GM18511 (cell line): ENCODE measurements around the gene ADARB2.
A peak's percentile ranks its signal among the peaks of the same experiment; 100 is the strongest.
"Not testable (repeated sequence)": the region's sequence is repeated elsewhere in the genome, so short reads cannot be mapped to it uniquely, and the experiment has no call there.

Experiments
- ATAC-seq: cut with Tn5 transposase; IDR thresholded peaks from one replicate; pipeline ENCODE4 v1.9.1; 2021; ENCODE audit warnings: mild to moderate bottlenecking, moderate library complexity; ENCODE audit not compliant: unreplicated experiment

Gene ADARB2

GRCh38 chr10:1737222-1738061, at the start of gene ADARB2:
TSS of gene ADARB2 (minus strand) at chr10:1737525.
- ATAC-seq: peak; percentile 69

GRCh38 chr10:1785835-1786234, 48.5 kb upstream of the ADARB2 start:
- no peak for ATAC-seq

- no peak for ATAC-seq
Measured at GRCh38 chr10:1782841-1783240, 45.5 kb upstream of the ADARB2 start.

GRCh38 chr10:1779796-1780195, 42.5 kb upstream of the ADARB2 start:
- no peak for ATAC-seq

- ATAC-seq: no peak
Measured at GRCh38 chr10:1778375-1778969, 41.1 kb upstream of the ADARB2 start.

GRCh38 chr10:1776127-1776662, 38.9 kb upstream of the ADARB2 start:
- no peak for ATAC-seq

GRCh38 chr10:1774796-1775195, 37.5 kb upstream of the ADARB2 start:
- ATAC-seq: no peak

- not testable (repeated sequence) for ATAC-seq
Measured at GRCh38 chr10:1773204-1773603, 35.9 kb upstream of the ADARB2 start.

GRCh38 chr10:1766049-1766448, 28.7 kb upstream of the ADARB2 start:
- no peak for ATAC-seq

GRCh38 chr10:1762076-1762475, 24.8 kb upstream of the ADARB2 start:
- ATAC-seq: no peak

GRCh38 chr10:1754506-1755153, 17.3 kb upstream of the ADARB2 start:
- no peak for ATAC-seq

GRCh38 chr10:1752153-1752552, 14.8 kb upstream of the ADARB2 start:
- ATAC-seq: no peak

- ATAC-seq: no peak
Measured at GRCh38 chr10:1747590-1748157, 10.3 kb upstream of the ADARB2 start.

GRCh38 chr10:1746796-1747195, 9.5 kb upstream of the ADARB2 start:
- no peak for ATAC-seq

GRCh38 chr10:1745780-1746456, 8.6 kb upstream of the ADARB2 start:
- ATAC-seq: no peak

- ATAC-seq: no peak
Measured at GRCh38 chr10:1744524-1744923, 7.2 kb upstream of the ADARB2 start.

- no peak for ATAC-seq
Measured at GRCh38 chr10:1743141-1743540, 5.8 kb upstream of the ADARB2 start.

GRCh38 chr10:1741450-1741849, 4.1 kb upstream of the ADARB2 start:
- ATAC-seq: no peak

GRCh38 chr10:1739751-1740150, 2.4 kb upstream of the ADARB2 start:
- ATAC-seq: no peak

- ATAC-seq: peak; percentile 66
Measured at GRCh38 chr10:1738950-1739349, 1.6 kb upstream of the ADARB2 start.

GRCh38 chr10:1736972-1737221, 428 bp downstream of the ADARB2 start:
- no peak for ATAC-seq
